Daoy (cell line): ENCODE measurements around the gene TFF1. TPM values are rescaled to one million over a fixed set of nuclear protein-coding genes. Genes with fewer than 3 reads are reported as not detected.
A peak's percentile ranks its signal among the peaks of the same experiment; 100 is the strongest.

Experiments
- DNase-seq: peaks from one replicate; pipeline ENCODE4 v3.0.0-alpha.2; 2015; ENCODE audit warnings: low read depth
- total RNA-seq: library from RNA; depleted of rRNA; stranded (reverse); fragments of >200 nt; shearing (Covaris generic); gene quantifications from 2 replicates; pipeline ENCODE4 v1.2.3, GENCODE V29; 2014

The TFF1 gene
- total RNA-seq, 1 experiment from 2014 or later: not detected

- DNase-seq: no peak
Measured at GRCh38 chr21:42382915-42383314, 16.6 kb upstream of the TFF1 start.

DNA sequence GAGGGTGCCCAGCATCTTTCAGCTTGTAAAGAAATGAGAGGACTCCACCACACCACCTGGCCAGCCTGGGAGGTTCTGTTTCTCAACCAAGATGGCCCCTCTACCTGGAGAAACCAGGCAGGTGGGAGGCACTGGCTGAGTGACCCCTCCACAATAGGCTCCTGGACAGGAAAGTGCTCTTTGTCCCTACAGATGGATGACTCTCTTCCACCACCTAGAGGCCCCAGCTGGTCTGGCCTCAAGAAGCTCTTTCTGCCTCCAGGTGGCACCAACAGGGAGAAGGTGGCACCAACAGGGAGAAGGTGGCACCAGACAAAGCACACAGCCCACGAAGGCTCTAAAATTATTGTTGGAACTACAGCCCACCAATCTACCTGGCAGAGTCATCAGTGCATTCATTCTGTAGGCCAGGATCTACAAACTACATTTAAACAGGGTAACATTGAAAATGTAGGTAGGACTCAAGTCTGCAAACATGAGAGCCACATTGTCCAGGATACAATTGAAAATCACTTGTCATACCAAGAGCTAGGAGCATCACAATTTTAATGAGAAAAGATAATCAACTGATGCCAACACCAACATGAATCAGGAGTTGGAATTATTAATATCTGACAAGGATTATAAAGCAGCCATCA is 15.1 kb upstream of the TFF1 start:
- peak; percentile 37 for DNase-seq

DNA sequence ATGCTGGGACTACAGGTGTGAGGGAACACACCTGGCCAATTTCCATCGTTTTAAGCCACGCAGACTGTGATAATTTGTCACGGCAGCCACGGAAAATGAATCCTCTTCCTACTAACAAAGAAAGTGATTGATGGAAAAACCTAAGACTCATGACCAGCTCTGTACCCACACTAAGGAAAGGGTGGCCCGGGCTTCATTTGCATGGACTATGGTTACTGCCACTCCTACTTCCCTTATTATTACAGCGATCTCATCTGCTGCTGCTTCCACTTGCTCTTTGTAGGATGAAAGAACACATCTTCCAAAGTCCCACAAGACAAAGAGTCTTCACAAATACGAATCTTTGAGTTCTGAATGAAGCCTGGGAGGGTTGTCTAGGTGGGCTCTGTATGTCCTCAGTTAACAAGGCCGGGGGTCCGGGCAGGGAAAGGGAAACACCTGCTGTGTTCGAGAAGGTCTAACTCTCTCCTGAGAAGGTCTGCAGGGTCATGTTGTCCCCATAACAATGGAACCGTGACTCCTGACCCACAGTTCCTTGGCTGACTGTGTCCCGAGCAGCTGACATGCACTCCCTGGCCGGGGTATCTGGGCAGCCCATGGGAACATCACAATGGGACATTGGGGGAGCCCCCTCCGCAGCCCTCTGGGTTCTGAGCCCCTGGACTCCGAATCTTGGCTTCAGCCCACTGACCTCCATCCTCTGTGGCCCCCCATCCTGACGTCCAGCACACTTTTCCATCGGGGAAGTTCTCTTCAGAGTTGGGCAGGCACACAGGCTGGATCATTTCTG is 13.3 kb upstream of the TFF1 start:
- DNase-seq: no peak

DNA sequence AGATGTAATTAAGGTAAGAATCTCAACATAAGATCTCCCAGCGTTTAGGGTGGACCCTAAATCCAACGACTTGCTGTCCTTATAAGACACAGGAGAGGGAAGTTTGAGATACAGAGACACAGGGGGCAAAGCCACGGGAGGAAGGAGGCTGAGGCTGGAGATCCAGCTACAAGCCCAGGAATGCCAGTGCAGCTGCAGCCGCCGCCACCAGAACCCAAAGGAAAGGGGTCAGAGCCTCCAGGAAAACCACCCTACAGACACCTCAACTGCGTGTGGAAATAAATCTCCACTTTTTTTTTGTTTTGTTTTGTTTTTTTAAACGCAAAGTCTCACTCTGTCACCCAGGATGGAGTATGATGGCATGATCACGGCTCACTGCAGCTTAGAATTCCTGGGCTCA is 12.1 kb upstream of the TFF1 start:
- no peak for DNase-seq

GRCh38 chr21:42377951-42378340 is 11.6 kb upstream of the TFF1 start:
- DNase-seq: no peak

DNA sequence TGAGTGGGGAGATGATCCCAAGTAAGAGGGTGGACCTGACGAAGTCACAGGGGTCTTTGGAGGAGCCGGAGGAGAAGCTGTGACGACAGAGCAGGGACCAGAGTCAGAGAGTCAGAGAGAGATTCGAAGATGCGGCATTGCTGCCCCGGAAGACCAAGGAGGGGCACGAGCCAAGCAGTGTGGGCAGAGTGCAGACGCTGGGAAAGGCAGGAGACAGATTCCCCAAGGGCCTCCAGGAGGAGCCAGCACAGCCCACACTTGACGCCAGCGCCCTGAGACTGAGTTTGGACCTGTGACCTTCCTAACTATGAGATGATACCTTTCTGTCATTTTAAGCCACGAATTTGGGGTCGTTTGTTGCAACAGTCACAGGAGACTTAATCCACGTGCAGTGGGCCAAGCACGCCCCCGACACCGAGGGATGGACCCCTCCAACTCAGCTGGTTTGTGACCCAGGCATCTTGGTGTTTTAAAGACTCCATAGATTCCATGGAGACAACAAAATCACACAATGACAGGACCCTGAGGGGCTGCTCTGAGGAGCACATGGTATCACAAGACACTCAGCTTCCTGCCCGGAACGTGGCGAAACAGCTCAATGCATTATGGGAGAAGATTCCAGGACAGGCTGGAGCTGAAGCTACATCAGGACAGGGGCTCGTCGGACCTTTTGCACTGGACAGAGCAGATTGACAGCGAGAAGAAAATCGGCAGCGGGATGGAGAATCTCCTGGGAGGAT is 11.0 kb upstream of the TFF1 start:
- DNase-seq: no peak

- DNase-seq: peak; percentile 49
Measured at GRCh38 chr21:42376338-42376982, 10.1 kb upstream of the TFF1 start.

- no peak for DNase-seq
Measured at GRCh38 chr21:42375966-42376337, 9.6 kb upstream of the TFF1 start.

- no peak for DNase-seq
Measured at GRCh38 chr21:42375506-42375905, 9.2 kb upstream of the TFF1 start.

- no peak for DNase-seq
Measured at GRCh38 chr21:42374864-42375499, 8.6 kb upstream of the TFF1 start.

GRCh38 chr21:42374457-42374856 is 8.1 kb upstream of the TFF1 start:
- DNase-seq: no peak

GRCh38 chr21:42373908-42374455 is 7.6 kb upstream of the TFF1 start:
- no peak for DNase-seq

- peak; percentile 48 for DNase-seq
Measured at GRCh38 chr21:42373196-42373907, 7.0 kb upstream of the TFF1 start.

- no peak for DNase-seq
Measured at GRCh38 chr21:42370894-42371654, 4.7 kb upstream of the TFF1 start.

- no peak for DNase-seq
Measured at GRCh38 chr21:42369821-42370220, 3.5 kb upstream of the TFF1 start.

DNA sequence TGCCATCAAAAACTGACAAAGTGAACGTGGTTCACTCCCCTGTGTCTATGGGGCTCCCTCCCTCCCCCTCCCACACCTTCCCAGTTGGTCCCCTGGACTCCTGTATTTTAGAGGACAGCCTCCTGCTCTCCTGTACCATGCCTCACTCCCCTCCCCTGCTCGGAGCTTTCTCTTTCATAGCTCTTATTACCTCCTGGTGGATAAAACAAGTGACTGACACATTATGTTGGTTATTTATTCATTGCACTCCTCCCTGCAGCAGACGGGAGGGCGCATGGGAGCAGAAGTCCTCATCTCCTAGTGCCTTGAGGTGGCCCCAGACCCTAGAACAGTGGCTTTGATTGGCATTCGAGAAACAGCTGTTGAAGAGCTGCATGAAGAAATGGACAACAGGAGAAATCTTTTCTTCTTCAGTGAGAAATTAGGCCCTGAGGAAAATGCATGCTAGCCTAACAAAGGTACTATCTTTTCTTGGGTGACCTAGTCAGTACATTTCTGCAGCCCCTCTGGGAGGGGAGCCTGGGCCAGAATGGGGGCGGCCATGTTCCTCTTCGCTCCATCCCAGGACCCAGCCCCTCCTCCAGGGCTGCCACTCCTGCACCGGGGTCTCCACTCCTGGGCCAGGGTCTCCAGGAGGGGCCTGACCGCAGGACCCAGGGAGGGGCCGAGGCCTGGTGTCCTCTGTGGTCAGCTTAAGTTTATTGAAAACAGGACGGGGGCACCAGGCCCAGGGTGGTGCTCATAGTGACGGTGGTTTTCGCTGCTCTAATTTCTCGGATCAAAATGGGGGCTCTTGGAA is 1.2 kb upstream of the TFF1 start:
- no peak for DNase-seq

DNA sequence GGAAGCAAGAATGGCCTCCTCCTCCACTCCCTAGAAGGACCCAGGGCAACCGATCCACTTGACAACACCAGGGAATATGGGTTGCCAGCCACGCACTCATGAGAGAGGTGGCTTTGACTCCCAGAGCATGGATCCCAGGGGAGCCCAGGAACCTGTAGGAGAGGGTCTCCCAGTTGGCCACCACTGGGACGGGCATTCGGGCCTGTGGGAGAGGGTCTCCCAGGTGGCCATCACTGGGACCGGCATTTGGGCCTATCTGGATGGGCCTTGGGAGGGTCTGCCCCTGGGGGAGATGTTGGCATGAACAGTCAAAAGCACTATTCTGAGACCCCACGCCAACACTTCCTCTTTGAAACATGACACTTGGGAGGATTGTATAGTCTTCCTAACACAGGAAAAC is 565 bp downstream of the TFF1 start:
- DNase-seq: no peak

GRCh38 chr21:42364304-42364865 is 1.9 kb downstream of the TFF1 start:
- no peak for DNase-seq

GRCh38 chr21:42363312-42363711 is 3.0 kb downstream of the TFF1 start:
- no peak for DNase-seq
